GM12891 (cell line): ENCODE data around the gene TESK2.

ENCODE experiments used
- POLR2A ChIP-seq: IDR thresholded peaks from 2 replicates; pipeline ENCODE4 v1.6.1; 2011; ENCODE audit warnings: low read depth, low read length, control low read depth
- POLR2AphosphoS5 ChIP-seq: IDR thresholded peaks from 2 replicates; pipeline ENCODE4 v1.6.1; 2011; ENCODE audit warnings: low read depth, low read length, control low read depth
- POU2F2 ChIP-seq: IDR thresholded peaks from 2 replicates; pipeline ENCODE4 v1.6.1; 2011; ENCODE audit warnings: low read depth, mild to moderate bottlenecking, control low read depth, low read length, moderate library complexity
- TAF1 ChIP-seq: IDR thresholded peaks from 2 replicates; pipeline ENCODE4 v1.6.1; 2011; ENCODE audit warnings: low read depth, low read length, control low read depth

DNA sequence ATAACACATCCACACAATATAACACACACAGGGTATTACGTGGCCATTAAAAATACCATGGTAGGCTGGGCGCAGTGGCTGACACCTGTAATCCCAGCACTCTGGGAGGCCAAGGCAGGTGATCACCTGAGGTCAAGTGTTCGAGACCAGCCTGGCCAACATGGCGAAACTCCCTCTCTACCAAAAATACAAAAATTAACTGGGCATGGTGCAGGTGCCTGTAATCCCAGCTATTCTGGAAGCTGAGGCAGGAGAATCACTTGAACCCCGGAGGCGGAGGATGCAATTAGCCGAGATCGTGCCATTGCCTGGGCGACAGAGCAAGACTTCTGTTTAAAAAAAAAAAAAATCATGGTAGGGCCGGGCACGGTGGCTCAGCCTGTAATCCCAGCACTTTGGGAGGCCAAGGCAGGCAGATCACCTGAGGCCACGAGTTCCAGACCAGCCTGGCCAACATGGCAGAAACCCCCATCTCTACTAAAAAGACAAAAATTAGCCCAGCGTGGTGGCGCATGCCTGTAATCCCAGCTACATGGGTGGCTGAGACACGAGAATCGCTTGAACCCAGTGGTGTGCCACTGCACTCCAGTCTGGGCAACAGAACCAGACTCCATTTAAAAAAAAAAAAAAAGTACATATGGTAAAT, 188.3 kb downstream of the TESK2 start:
- TF ChIP-seq POLR2A (no peak), POLR2AphosphoS5 (no peak), TAF1 (no peak), POU2F2 (no peak)
